Urinary bladder (tissue), 4 donors: Measurements from ENCODE around the gene CHRM5. TPM values are rescaled to one million over a fixed set of nuclear protein-coding genes. Genes with fewer than 3 reads are reported as not detected.
A peak's percentile ranks its signal among the peaks of the same experiment; 100 is the strongest.

ENCODE experiments used
- DNase-seq: peaks from one replicate; pipeline ENCODE4 v3.0.0-alpha.2; 2015; ENCODE audit errors: extremely low spot score
- H3K27ac ChIP-seq: one replicate; pipeline ENCODE4 v1.5.1; 2013; ENCODE audit warnings: low read depth, mild to moderate bottlenecking, moderate library complexity
- H3K36me3 ChIP-seq: one replicate; pipeline ENCODE4 v1.6.1; 2013; ENCODE audit warnings: mild to moderate bottlenecking, moderate library complexity; ENCODE audit not compliant: insufficient read depth
- H3K4me1 ChIP-seq: one replicate; pipeline ENCODE4 v1.6.1; 2013; ENCODE audit warnings: mild to moderate bottlenecking, moderate library complexity; ENCODE audit not compliant: insufficient read depth
- H3K4me3 ChIP-seq: one replicate; pipeline ENCODE4 v1.5.1; 2013; ENCODE audit warnings: low read depth, low read length
- WGBS: extraction: QIAGEN DNeasy Blood & Tissue Kit; methylation state at CpG from one replicate; pipeline ENCODE4 v1.1.7; 2013; 5-methylcytosine and 5-hydroxymethylcytosine counted together
- polyA plus RNA-seq: library from polyadenylated mRNA; stranded (reverse); fragments of 200-250 nt; gene quantifications from one replicate; pipeline ENCODE4 v1.2.3, GENCODE V29; 2013
- total RNA-seq: library from RNA; depleted of rRNA; stranded (reverse); fragments of >200 nt; gene quantifications from one replicate; pipeline ENCODE4 v1.2.3, GENCODE V29; 2014
- donor health status: healthy with polysubstance abuse.
- donor health status: healthy.

Gene CHRM5
- total RNA-seq (0.48 TPM), polyA plus RNA-seq (0.03 TPM)

- no peak within 1 kb of the TSS for H3K4me3 ChIP-seq
- H3K36me3 ChIP-seq = no peaks in the 10 kb centered on the region
- no peak for DNase-seq
- H3K27ac ChIP-seq = no peak within 1 kb of the TSS
- WGBS = 46% methylated on average over 6 of the region's 6 CpGs
- H3K4me1 ChIP-seq = no peaks in the 10 kb centered on the region
Measured at GRCh38 chr15:33968224-33968623, at the start of gene CHRM5. Gene CHRM5, plus strand, starts transcription at chr15:33968497. Its CDS starts 94,221 bp downstream, at chr15:34062718.

GRCh38 chr15:33923446-33923845 lies 44.9 kb upstream of the CHRM5 start:
- DNase-seq = no peak
- Histone ChIP-seq H3K36me3 (no peaks in the 10 kb centered on the region), H3K4me3 (no peak overlapping the region), H3K27ac (no peak overlapping the region), H3K4me1 (no peaks in the 10 kb centered on the region)
- WGBS = 95% methylated on average over 1 of the region's 1 CpG

GRCh38 chr15:33926260-33926659 lies 42.0 kb upstream of the CHRM5 start:
- WGBS = 76% methylated on average over 4 of the region's 4 CpGs
- Histone ChIP-seq H3K27ac (no peak overlapping the region), H3K4me3 (no peak overlapping the region), H3K4me1 (no peaks in the 10 kb centered on the region), H3K36me3 (no peaks in the 10 kb centered on the region)
- DNase-seq = no peak

GRCh38 chr15:33932734-33933133 lies 35.6 kb upstream of the CHRM5 start:
- DNase-seq = peak; percentile 4
- Histone ChIP-seq H3K27ac (no peak overlapping the region), H3K4me1 (no peaks in the 10 kb centered on the region), H3K36me3 (no peaks in the 10 kb centered on the region), H3K4me3 (no peak overlapping the region)
- WGBS = 99% methylated on average over 2 of the region's 2 CpGs

GRCh38 chr15:33934396-33934795 lies 33.9 kb upstream of the CHRM5 start:
- DNase-seq = no peak
- no peak overlapping the region for H3K27ac ChIP-seq
- H3K4me1 ChIP-seq = no peaks in the 10 kb centered on the region
- H3K4me3 ChIP-seq = no peak overlapping the region
- 69% methylated on average over 3 of the region's 3 CpGs for WGBS
- H3K36me3 ChIP-seq = no peaks in the 10 kb centered on the region

GRCh38 chr15:33934921-33935320 lies 33.4 kb upstream of the CHRM5 start:
- DNase-seq = no peak
- Histone ChIP-seq H3K4me3 (no peak overlapping the region), H3K4me1 (no peaks in the 10 kb centered on the region), H3K27ac (no peak overlapping the region), H3K36me3 (no peaks in the 10 kb centered on the region)
- 86% methylated on average over 5 of the region's 5 CpGs for WGBS

- DNase-seq = no peak
- no peak overlapping the region for H3K4me3 ChIP-seq
- H3K36me3 ChIP-seq = no peaks in the 10 kb centered on the region
- H3K27ac ChIP-seq = no peak overlapping the region
- WGBS = 79% methylated on average over 4 of the region's 4 CpGs
- H3K4me1 ChIP-seq = no peaks in the 10 kb centered on the region
Measured at GRCh38 chr15:33941279-33942063, 26.8 kb upstream of the CHRM5 start.

- DNase-seq = no peak
- WGBS = 70% methylated on average over 1 of the region's 1 CpG
- H3K4me1 ChIP-seq = no peaks in the 10 kb centered on the region
- no peaks in the 10 kb centered on the region for H3K36me3 ChIP-seq
- no peak overlapping the region for H3K4me3 ChIP-seq
- no peak overlapping the region for H3K27ac ChIP-seq
Measured at GRCh38 chr15:33946152-33946551, 22.1 kb upstream of the CHRM5 start.

GRCh38 chr15:33955945-33956344 lies 12.4 kb upstream of the CHRM5 start:
- WGBS = 79% methylated on average over 10 of the region's 10 CpGs
- no peak for DNase-seq
- H3K4me1 ChIP-seq = no peaks in the 10 kb centered on the region
- H3K27ac ChIP-seq = no peak overlapping the region
- H3K4me3 ChIP-seq = no peak overlapping the region
- no peaks in the 10 kb centered on the region for H3K36me3 ChIP-seq

- H3K4me3 ChIP-seq = no peak overlapping the region
- H3K4me1 ChIP-seq = no peaks in the 10 kb centered on the region
- H3K36me3 ChIP-seq = no peaks in the 10 kb centered on the region
- 38% methylated on average over 1 of the region's 1 CpG for WGBS
- DNase-seq = no peak
- no peak overlapping the region for H3K27ac ChIP-seq
Measured at GRCh38 chr15:33956397-33956796, 11.9 kb upstream of the CHRM5 start.

GRCh38 chr15:33959844-33960548 lies 8.3 kb upstream of the CHRM5 start:
- Histone ChIP-seq H3K27ac (no peak overlapping the region), H3K4me1 (no peaks in the 10 kb centered on the region), H3K36me3 (no peaks in the 10 kb centered on the region), H3K4me3 (no peak overlapping the region)
- no peak for DNase-seq
- 82% methylated on average over 7 of the region's 7 CpGs for WGBS

- no peak overlapping the region for H3K27ac ChIP-seq
- no peaks in the 10 kb centered on the region for H3K36me3 ChIP-seq
- no peak for DNase-seq
- WGBS = 47% methylated on average over 3 of the region's 3 CpGs
- H3K4me1 ChIP-seq = no peaks in the 10 kb centered on the region
- H3K4me3 ChIP-seq = no peak overlapping the region
Measured at GRCh38 chr15:33960549-33960935, 7.8 kb upstream of the CHRM5 start.

- H3K4me3 ChIP-seq = no peak overlapping the region
- no peak for DNase-seq
- H3K4me1 ChIP-seq = no peaks in the 10 kb centered on the region
- 59% methylated on average over 8 of the region's 8 CpGs for WGBS
- H3K36me3 ChIP-seq = no peaks in the 10 kb centered on the region
- no peak overlapping the region for H3K27ac ChIP-seq
Measured at GRCh38 chr15:33963831-33964664, 4.2 kb upstream of the CHRM5 start.
